ENCODE data around the gene WHAMM.

DNA sequence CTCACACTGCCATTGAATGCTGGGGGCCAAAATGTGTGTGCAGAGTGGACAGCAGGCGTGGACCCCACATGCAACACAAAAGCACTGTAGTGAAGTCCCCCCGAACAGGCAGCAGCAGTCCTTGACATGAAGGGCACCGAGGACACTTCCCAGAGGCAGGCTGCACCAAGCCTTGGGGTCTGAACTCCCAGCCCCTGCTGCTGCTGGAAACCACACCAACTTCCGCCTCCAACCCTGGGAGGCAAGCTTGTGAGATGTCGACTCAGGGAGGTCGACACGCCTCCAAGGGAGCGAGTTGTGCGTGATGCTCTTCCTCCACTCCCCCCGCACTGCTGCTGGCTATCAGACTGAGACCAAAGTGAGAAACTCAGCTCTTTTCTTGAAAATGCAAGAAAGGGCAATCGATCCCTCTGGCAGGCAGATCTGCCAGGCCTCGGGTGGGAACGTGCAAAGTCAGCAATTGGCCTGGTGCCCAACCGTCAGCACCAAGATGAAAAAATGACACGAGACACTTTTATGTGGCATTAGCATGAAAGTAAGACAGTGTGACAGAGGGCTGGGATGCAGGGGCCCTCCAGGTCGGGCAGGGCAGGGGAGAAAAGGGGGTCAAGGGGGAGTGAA lies 43.6 kb downstream of the WHAMM start:
- TF ChIP-seq, protein P1, sequence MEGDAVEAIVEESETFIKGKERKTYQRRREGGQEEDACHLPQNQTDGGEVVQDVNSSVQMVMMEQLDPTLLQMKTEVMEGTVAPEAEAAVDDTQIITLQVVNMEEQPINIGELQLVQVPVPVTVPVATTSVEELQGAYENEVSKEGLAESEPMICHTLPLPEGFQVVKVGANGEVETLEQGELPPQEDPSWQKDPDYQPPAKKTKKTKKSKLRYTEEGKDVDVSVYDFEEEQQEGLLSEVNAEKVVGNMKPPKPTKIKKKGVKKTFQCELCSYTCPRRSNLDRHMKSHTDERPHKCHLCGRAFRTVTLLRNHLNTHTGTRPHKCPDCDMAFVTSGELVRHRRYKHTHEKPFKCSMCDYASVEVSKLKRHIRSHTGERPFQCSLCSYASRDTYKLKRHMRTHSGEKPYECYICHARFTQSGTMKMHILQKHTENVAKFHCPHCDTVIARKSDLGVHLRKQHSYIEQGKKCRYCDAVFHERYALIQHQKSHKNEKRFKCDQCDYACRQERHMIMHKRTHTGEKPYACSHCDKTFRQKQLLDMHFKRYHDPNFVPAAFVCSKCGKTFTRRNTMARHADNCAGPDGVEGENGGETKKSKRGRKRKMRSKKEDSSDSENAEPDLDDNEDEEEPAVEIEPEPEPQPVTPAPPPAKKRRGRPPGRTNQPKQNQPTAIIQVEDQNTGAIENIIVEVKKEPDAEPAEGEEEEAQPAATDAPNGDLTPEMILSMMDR (IDR thresholded peaks at IDR 0.05), result no peak
- TF ChIP-seq POLR2AphosphoS5 (IDR thresholded peaks at IDR 0.05) (no peak), POLR2A (IDR thresholded peaks at IDR 0.05; ENCODE audit: low read depth) (no peak), EP300 (IDR thresholded peaks at IDR 0.05) (no peak)
